GM19395 (cell line): ENCODE measurements around the gene PSEN2.
A peak's percentile ranks its signal among the peaks of the same experiment; 100 is the strongest.
"Not testable (repeated sequence)": the region's sequence is repeated elsewhere in the genome, so short reads cannot be mapped to it uniquely, and the experiment has no call there.

Source experiments
- ATAC-seq: cut with Tn5 transposase; IDR thresholded peaks from one replicate; pipeline ENCODE4 v1.9.1; 2021; ENCODE audit warnings: mild to moderate bottlenecking, moderate library complexity; ENCODE audit not compliant: unreplicated experiment

PSEN2 gene

GRCh38 chr1:226870401-226871279 lies at the start of gene PSEN2:
Gene PSEN2, plus strand, starts transcription at chr1:226870616. Its CDS starts 11,292 bp downstream, at chr1:226881908.
- ATAC-seq: peak; percentile 90

GRCh38 chr1:226820941-226821718 lies 49.3 kb upstream of the PSEN2 start:
- no peak for ATAC-seq

GRCh38 chr1:226821719-226822085 lies 48.7 kb upstream of the PSEN2 start:
- ATAC-seq: no peak

GRCh38 chr1:226823643-226824042 lies 46.8 kb upstream of the PSEN2 start:
- no peak for ATAC-seq

GRCh38 chr1:226825037-226825745 lies 45.2 kb upstream of the PSEN2 start:
- no peak for ATAC-seq

- ATAC-seq: no peak
Observed at GRCh38 chr1:226825746-226826100, 44.7 kb upstream of the PSEN2 start.

GRCh38 chr1:226826479-226827261 lies 43.7 kb upstream of the PSEN2 start:
- ATAC-seq: no peak

GRCh38 chr1:226827458-226827857 lies 43.0 kb upstream of the PSEN2 start:
- ATAC-seq: no peak

GRCh38 chr1:226827968-226828513 lies 42.4 kb upstream of the PSEN2 start:
- peak; percentile 99 for ATAC-seq

- ATAC-seq: no peak
Observed at GRCh38 chr1:226829105-226829504, 41.3 kb upstream of the PSEN2 start.

GRCh38 chr1:226831953-226832352 lies 38.5 kb upstream of the PSEN2 start:
- no peak for ATAC-seq

- no peak for ATAC-seq
Observed at GRCh38 chr1:226832613-226833012, 37.8 kb upstream of the PSEN2 start.

GRCh38 chr1:226834179-226834578 lies 36.2 kb upstream of the PSEN2 start:
- not testable (repeated sequence) for ATAC-seq

GRCh38 chr1:226835396-226835795 lies 35.0 kb upstream of the PSEN2 start:
- not testable (repeated sequence) for ATAC-seq

GRCh38 chr1:226837966-226838365 lies 32.5 kb upstream of the PSEN2 start:
- ATAC-seq: not testable (repeated sequence)

GRCh38 chr1:226838456-226838855 lies 32.0 kb upstream of the PSEN2 start:
- ATAC-seq: no peak

GRCh38 chr1:226845624-226846023 lies 24.8 kb upstream of the PSEN2 start:
- peak; percentile 54 for ATAC-seq

- no peak for ATAC-seq
Observed at GRCh38 chr1:226846786-226847185, 23.6 kb upstream of the PSEN2 start.

- ATAC-seq: not testable (repeated sequence)
Observed at GRCh38 chr1:226854548-226854947, 15.9 kb upstream of the PSEN2 start.

- no peak for ATAC-seq
Observed at GRCh38 chr1:226862890-226863289, 7.5 kb upstream of the PSEN2 start.
